GM18909 (cell line): ENCODE results near the gene KIR3DL2.
"Not testable (repeated sequence)": the region's sequence is repeated elsewhere in the genome, so short reads cannot be mapped to it uniquely, and the experiment has no call there.

Experiments used
- ATAC-seq: cut with Tn5 transposase; IDR thresholded peaks from one replicate; pipeline ENCODE4 v1.9.1; 2021; ENCODE audit warnings: mild to moderate bottlenecking; ENCODE audit not compliant: unreplicated experiment, poor library complexity

The KIR3DL2 gene

GRCh38 chr19:54863459-54863858 is 13.2 kb downstream of the KIR3DL2 start:
- ATAC-seq = not testable (repeated sequence)

GRCh38 chr19:54871696-54872095 is 21.5 kb downstream of the KIR3DL2 start:
- ATAC-seq = no peak

- ATAC-seq = no peak
Measured at GRCh38 chr19:54873990-54874389, 23.7 kb downstream of the KIR3DL2 start, which contains the start of gene FCAR. Gene FCAR (plus strand): TSS chr19:54874235. CDS start chr19:54874290, 55 bp downstream.

GRCh38 chr19:54875506-54875905 is 25.3 kb downstream of the KIR3DL2 start:
- ATAC-seq = no peak

GRCh38 chr19:54877471-54877870 is 27.2 kb downstream of the KIR3DL2 start:
- no peak for ATAC-seq

GRCh38 chr19:54881884-54882283 is 31.6 kb downstream of the KIR3DL2 start:
- no peak for ATAC-seq

- ATAC-seq = no peak
Measured at GRCh38 chr19:54882758-54883157, 32.5 kb downstream of the KIR3DL2 start.

GRCh38 chr19:54883228-54883627 is 33.0 kb downstream of the KIR3DL2 start:
- no peak for ATAC-seq

- no peak for ATAC-seq
Measured at GRCh38 chr19:54888239-54888638, 38.0 kb downstream of the KIR3DL2 start.

- ATAC-seq = no peak
Measured at GRCh38 chr19:54889566-54889965, 39.3 kb downstream of the KIR3DL2 start.

GRCh38 chr19:54893406-54893805 is 43.2 kb downstream of the KIR3DL2 start:
- ATAC-seq = no peak

GRCh38 chr19:54894106-54894505 is 43.9 kb downstream of the KIR3DL2 start:
- not testable (repeated sequence) for ATAC-seq

- ATAC-seq = no peak
Measured at GRCh38 chr19:54896036-54896435, 45.8 kb downstream of the KIR3DL2 start.

- ATAC-seq = not testable (repeated sequence)
Measured at GRCh38 chr19:54898685-54899084, 48.4 kb downstream of the KIR3DL2 start.

GRCh38 chr19:54899646-54900045 is 49.4 kb downstream of the KIR3DL2 start:
- not testable (repeated sequence) for ATAC-seq

GRCh38 chr19:54901153-54901552 is 50.9 kb downstream of the KIR3DL2 start:
- not testable (repeated sequence) for ATAC-seq

- ATAC-seq = no peak
Measured at GRCh38 chr19:54902061-54902460, 51.8 kb downstream of the KIR3DL2 start.

GRCh38 chr19:54903303-54903702 is 53.1 kb downstream of the KIR3DL2 start:
- no peak for ATAC-seq

GRCh38 chr19:54904261-54904660 is 54.0 kb downstream of the KIR3DL2 start:
- not testable (repeated sequence) for ATAC-seq

- ATAC-seq = no peak
Measured at GRCh38 chr19:54905421-54905802, 55.2 kb downstream of the KIR3DL2 start.

- ATAC-seq = no peak
Measured at GRCh38 chr19:54905803-54906511, 55.7 kb downstream of the KIR3DL2 start, which contains the start of gene NCR1. Gene NCR1 (plus strand): TSS chr19:54906148. CDS start chr19:54906188, 40 bp downstream.

GRCh38 chr19:54906819-54907218 is 56.6 kb downstream of the KIR3DL2 start:
- ATAC-seq = no peak
